PC-9 (cell line): Measurements from ENCODE around the gene FNDC5. TPM values are rescaled to one million over a fixed set of nuclear protein-coding genes. Genes with fewer than 3 reads are reported as not detected.

Experiments used
- BruUV-seq: library from RNA; stranded (reverse); fragments of 400-500 nt; replicated peaks from 2 replicates; lab custom pipeline; 2021; lab: Mats Ljungman, UMichigan
- CTCF ChIA-PET: fragments of 300-600 bp; sonication (Branson Sonifier 250); formaldehyde crosslinking; loops from one replicate; lab custom pipeline; 2022; ENCODE audit warnings: antibody characterized with exemption; lab: Charles Lee
- POLR2A ChIA-PET: fragments of 300-600 bp; sonication (Branson Sonifier 250); formaldehyde crosslinking; loops from one replicate; lab custom pipeline; 2022; ENCODE audit warnings: antibody characterized with exemption; ENCODE audit not compliant: unreplicated experiment; lab: Charles Lee
- DNase-seq, 2 experiments: peaks; one replicate each; pipeline versions ENCODE4 v3.0.0 to v3.0.0-alpha.2; 2015 to 2022; ENCODE audit warnings: mixed read lengths in 1 of 2
- H2AFZ ChIP-seq: fragments of 200-600 bp; sonication (generic); 2 replicates; pipeline ENCODE4 v1.8.1; 2017; ENCODE audit warnings: antibody characterized with exemption
- H3F3A ChIP-seq: fragments of 200-600 bp; sonication (generic); 2 replicates; pipeline ENCODE4 v1.8.1; 2017; ENCODE audit warnings: antibody characterized with exemption, mild to moderate bottlenecking, low read depth; ENCODE audit not compliant: insufficient read depth
- H3K27ac ChIP-seq: fragments of 200-600 bp; sonication (generic); 2 replicates; pipeline ENCODE4 v1.6.1; 2016; ENCODE audit warnings: mixed run types
- H3K27me3 ChIP-seq: fragments of 200-600 bp; sonication (generic); 2 replicates; pipeline ENCODE4 v1.6.1; 2016; ENCODE audit warnings: low read depth, mixed run types; ENCODE audit not compliant: insufficient read depth
- H3K36me3 ChIP-seq: fragments of 200-600 bp; sonication (generic); 2 replicates; pipeline ENCODE4 v1.6.1; 2016; ENCODE audit warnings: low read depth, mixed run types
- H3K4me1 ChIP-seq: fragments of 200-600 bp; sonication (generic); replicated peaks from 2 replicates; pipeline ENCODE4 v1.6.1; 2016; ENCODE audit warnings: mixed run types; ENCODE audit not compliant: insufficient read depth
- H3K4me2 ChIP-seq: fragments of 200-600 bp; sonication (generic); 2 replicates; pipeline ENCODE4 v1.6.1; 2017; ENCODE audit warnings: mixed run types
- H3K4me3 ChIP-seq: fragments of 200-600 bp; sonication (generic); 2 replicates; pipeline ENCODE4 v1.6.1; 2016; ENCODE audit warnings: mixed run types
- H3K79me2 ChIP-seq: fragments of 200-600 bp; sonication (generic); 2 replicates; pipeline ENCODE4 v1.6.1; 2017; ENCODE audit warnings: low read depth, mixed run types
- H3K9me2 ChIP-seq: fragments of 200-600 bp; sonication (generic); 2 replicates; pipeline ENCODE4 v1.8.1; 2017; ENCODE audit warnings: mild to moderate bottlenecking; ENCODE audit not compliant: insufficient read depth
- H3K9me3 ChIP-seq: fragments of 200-600 bp; sonication (generic); 2 replicates; pipeline ENCODE4 v1.8.1; 2016; ENCODE audit warnings: low read depth; ENCODE audit not compliant: insufficient read depth
- H4K20me1 ChIP-seq: fragments of 200-600 bp; sonication (generic); 2 replicates; pipeline ENCODE4 v1.8.1; 2017; ENCODE audit not compliant: insufficient read depth
- CTCF ChIP-seq: fragments of 200-600 bp; sonication (generic); conservative IDR thresholded peaks from 2 replicates; pipeline ENCODE4 v1.6.1; 2017; ENCODE audit warnings: mixed run types, antibody characterized with exemption, mild to moderate bottlenecking, moderate library complexity
- EZH2 ChIP-seq: fragments of 200-600 bp; sonication (generic); IDR thresholded peaks from 2 replicates; pipeline ENCODE4 v1.8.0; 2017; ENCODE audit warnings: antibody characterized with exemption, low read depth
- intact Hi-C: fragments of 100-400 bp; cut with micrococcal nuclease; formaldehyde crosslinking; loops from one replicate; pipeline ENCODE4 v1.10.0; 2022; ENCODE audit not compliant: unreplicated experiment
- total RNA-seq: library from RNA; stranded (reverse); gene quantifications from 2 replicates; pipeline ENCODE4 v1.2.3, GENCODE V29; 2021

The FNDC5 gene
- total RNA-seq, 1 experiment from 2014 or later, result not detected

DNA sequence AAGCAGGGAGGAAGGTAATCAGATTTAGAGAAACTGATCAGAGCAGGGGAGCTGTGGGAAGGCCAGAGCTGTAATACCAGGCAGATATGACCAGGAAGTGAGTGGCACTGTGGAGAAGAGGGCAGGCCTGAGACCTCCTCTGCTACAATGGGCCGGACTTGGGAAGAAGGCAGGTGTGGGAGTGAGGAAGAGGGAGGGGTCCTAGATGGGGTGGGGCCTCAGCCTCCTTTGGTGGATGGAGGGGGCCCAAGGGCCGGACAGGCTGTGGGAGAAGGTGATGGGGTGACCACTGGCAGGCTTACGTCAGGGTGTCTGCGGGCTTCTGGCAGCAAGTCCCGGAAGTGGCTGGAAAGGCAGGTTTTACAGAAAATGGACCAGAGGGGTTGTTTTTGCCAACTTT, 10.6 kb upstream of the FNDC5 start:
- no peaks in the 10 kb centered on the region for H3K27me3 ChIP-seq
- H2AFZ ChIP-seq, result no peak overlapping the region
- H3K4me2 ChIP-seq, result no peak overlapping the region
- no peaks in the 10 kb centered on the region for H3K79me2 ChIP-seq
- ChIA-PET CTCF (interaction anchor here (0.5 kb wide), 1 partner anchor 352 kb away, joined by 5 read pairs; no protein-coding TSS in a partner anchor), POLR2A (no interaction called here)
- BruUV-seq, result no TSS peak
- no peaks in the 10 kb centered on the region for H4K20me1 ChIP-seq
- H3K36me3 ChIP-seq, result no peaks in the 10 kb centered on the region
- TF ChIP-seq CTCF (no peak), EZH2 (no peak)
- H3K4me3 ChIP-seq, result no peak overlapping the region
- no peaks in the 10 kb centered on the region for H3K9me3 ChIP-seq
- H3K27ac ChIP-seq, result no peak overlapping the region
- H3K4me1 ChIP-seq, result no peaks in the 10 kb centered on the region
- DNase-seq, result no peak
- H3F3A ChIP-seq, result no peaks in the 10 kb centered on the region
- H3K9me2 ChIP-seq, result no peaks in the 10 kb centered on the region
- intact Hi-C loops, result loop anchor here (1.0 kb wide), 1 partner anchor 174 kb away; no protein-coding TSS in a partner anchor

GRCh38 chr1:32878637-32879041, 7.9 kb upstream of the FNDC5 start:
- H3K36me3 ChIP-seq, result no peaks in the 10 kb centered on the region
- ChIA-PET POLR2A (interaction anchor here (0.6 kb wide), 2 partner anchors 123 to 202 kb away, joined by 3 read pairs; partner anchors contain the start of gene AZIN2), CTCF (interaction anchor here (0.6 to 0.9 kb wide), 5 partner anchors 20 to 208 kb away, joined by 3 to 5 read pairs (median 3); no protein-coding TSS in a partner anchor)
- no peak for DNase-seq
- H3K4me1 ChIP-seq, result no peaks in the 10 kb centered on the region
- BruUV-seq, result no TSS peak
- intact Hi-C loops, result loop anchor here (10.0 kb wide), 2 partner anchors 434 to 596 kb away; partner anchors contain the start of gene ZSCAN20
- H3K4me2 ChIP-seq, result no peak overlapping the region
- no peak overlapping the region for H3K27ac ChIP-seq
- H3F3A ChIP-seq, result peaks cover 10% of the 10 kb centered on the region; the same call in 1 of the 2 replicates
- H3K4me3 ChIP-seq, result no peak overlapping the region
- no peaks in the 10 kb centered on the region for H3K9me2 ChIP-seq
- H4K20me1 ChIP-seq, result no peaks in the 10 kb centered on the region
- H3K27me3 ChIP-seq, result no peaks in the 10 kb centered on the region
- no peaks in the 10 kb centered on the region for H3K79me2 ChIP-seq
- H3K9me3 ChIP-seq, result no peaks in the 10 kb centered on the region
- TF ChIP-seq CTCF (no peak), EZH2 (no peak)
- H2AFZ ChIP-seq, result no peak overlapping the region

GRCh38 chr1:32878183-32878582, 7.5 kb upstream of the FNDC5 start:
- CTCF ChIA-PET, result interaction anchor here (0.6 to 0.9 kb wide), 5 partner anchors 21 to 208 kb away, joined by 3 to 5 read pairs (median 3); no protein-coding TSS in a partner anchor

More at GRCh38 chr1:32878183-32878582, 7.5 kb upstream of the FNDC5 start:
- H4K20me1 ChIP-seq, result no peaks in the 10 kb centered on the region
- no peak overlapping the region for H3K4me2 ChIP-seq
- no peaks in the 10 kb centered on the region for H3K4me1 ChIP-seq
- no peak overlapping the region for H2AFZ ChIP-seq
- no peaks in the 10 kb centered on the region for H3K27me3 ChIP-seq
- H3K27ac ChIP-seq, result no peak overlapping the region
- peak in 1 of 2 experiments; percentile 56 for DNase-seq
- no peaks in the 10 kb centered on the region for H3K9me2 ChIP-seq
- BruUV-seq, result no TSS peak
- intact Hi-C loops, result loop anchor here (10.0 kb wide), 2 partner anchors 433 to 597 kb away; partner anchors contain the start of gene ZSCAN20
- TF ChIP-seq CTCF, result no peak
- TF ChIP-seq EZH2, result no peak
- H3K79me2 ChIP-seq, result no peaks in the 10 kb centered on the region
- peaks cover 10% of the 10 kb centered on the region; the same call in 1 of the 2 replicates for H3F3A ChIP-seq
- no peaks in the 10 kb centered on the region for H3K9me3 ChIP-seq
- H3K36me3 ChIP-seq, result no peaks in the 10 kb centered on the region
- H3K4me3 ChIP-seq, result no peak overlapping the region
- POLR2A ChIA-PET, result interaction anchor here (0.6 kb wide), 2 partner anchors 123 to 203 kb away, joined by 3 read pairs; partner anchors contain the start of gene AZIN2
